Liver (tissue), 9 donors: ENCODE data around the gene ANKRD11. TPM values are rescaled to one million over a fixed set of nuclear protein-coding genes. Genes with fewer than 3 reads are reported as not detected.

Experiments used
- DNase-seq: peaks from one replicate; pipeline ENCODE4 v3.0.0-alpha.2; 2017; ENCODE audit warnings: low spot score
- H3K27ac ChIP-seq, 2 donors: one replicate each; pipeline ENCODE4 v1.7.0; 2013; ENCODE audit warnings: inconsistent platforms in 2 of 2, low read length in 2 of 2, control low read depth in 1 of 2, low read depth in 1 of 2, mild to moderate bottlenecking in 1 of 2
- H3K27me3 ChIP-seq, 4 donors: one replicate each; pipeline versions ENCODE4 v1.6.1 to v1.7.0; 2013; ENCODE audit warnings: low read length in 3 of 4, inconsistent platforms in 1 of 4, mild to moderate bottlenecking in 1 of 4, moderate library complexity in 1 of 4; ENCODE audit not compliant: control insufficient read depth in 4 of 4, insufficient read depth in 4 of 4
- H3K36me3 ChIP-seq, 4 donors: one replicate each; pipeline versions ENCODE4 v1.6.1 to v1.7.0; 2013; ENCODE audit warnings: low read length in 3 of 4, mild to moderate bottlenecking in 3 of 4, low read depth in 1 of 4, moderate library complexity in 1 of 4; ENCODE audit not compliant: control insufficient read depth in 4 of 4, insufficient read depth in 3 of 4
- H3K4me1 ChIP-seq, 4 donors: one replicate each; pipeline versions ENCODE4 v1.6.1 to v1.7.0; 2013; ENCODE audit warnings: low read length in 3 of 4, mild to moderate bottlenecking in 3 of 4, moderate library complexity in 1 of 4; ENCODE audit not compliant: control insufficient read depth in 4 of 4, insufficient read depth in 4 of 4
- H3K4me3 ChIP-seq, 3 donors: one replicate each; pipeline versions ENCODE4 v1.6.1 to v1.7.0; 2013; ENCODE audit warnings: low read length in 3 of 3, control low read depth in 1 of 3, low read depth in 1 of 3, mild to moderate bottlenecking in 1 of 3
- H3K9ac ChIP-seq, 2 donors: one replicate each; pipeline ENCODE4 v1.7.0; 2013; ENCODE audit warnings: low read length in 2 of 2, mild to moderate bottlenecking in 2 of 2, moderate library complexity in 2 of 2, control low read depth in 1 of 2, low read depth in 1 of 2
- H3K9me3 ChIP-seq, 4 donors: one replicate each; pipeline versions ENCODE4 v1.6.1 to v1.7.0; 2013; ENCODE audit warnings: low read length in 3 of 4; ENCODE audit not compliant: control insufficient read depth in 4 of 4
- EGR1 ChIP-seq, 2 donors: IDR thresholded peaks; 2 replicates each; pipeline ENCODE4 v1.6.1; 2016 to 2018; ENCODE audit warnings: antibody characterized with exemption in 2 of 2, low read depth in 2 of 2
- FOXA1 ChIP-seq: IDR thresholded peaks from 2 replicates; pipeline ENCODE4 v1.6.1; 2016; ENCODE audit warnings: antibody characterized with exemption
- FOXA2 ChIP-seq: IDR thresholded peaks from 2 replicates; pipeline ENCODE4 v1.6.1; 2016; ENCODE audit warnings: antibody characterized with exemption
- GABPA ChIP-seq, 2 donors: IDR thresholded peaks in 1 of 2; conservative IDR thresholded peaks in 1 of 2; 2 replicates each; pipeline ENCODE4 v1.6.1; 2016; ENCODE audit warnings: antibody characterized with exemption in 2 of 2, mild to moderate bottlenecking in 1 of 2, moderate library complexity in 1 of 2
- HNF4A ChIP-seq, 2 donors: conservative IDR thresholded peaks; 2 replicates each; pipeline ENCODE4 v1.6.1; 2016; ENCODE audit warnings: antibody characterized with exemption in 2 of 2, mild to moderate bottlenecking in 2 of 2
- HNF4G ChIP-seq: IDR thresholded peaks from 2 replicates; pipeline ENCODE4 v1.6.1; 2016; ENCODE audit warnings: antibody characterized with exemption
- NR2F2 ChIP-seq: IDR thresholded peaks from 2 replicates; pipeline ENCODE4 v1.6.1; 2016; ENCODE audit warnings: antibody characterized with exemption
- RAD21 ChIP-seq, 2 donors: IDR thresholded peaks; 2 replicates each; pipeline ENCODE4 v1.6.1; 2016; ENCODE audit warnings: antibody characterized with exemption in 2 of 2, mild to moderate bottlenecking in 2 of 2
- RXRA ChIP-seq, 2 donors: IDR thresholded peaks; 2 replicates each; pipeline ENCODE4 v1.6.1; 2017 to 2018; ENCODE audit warnings: antibody characterized with exemption in 2 of 2, mild to moderate bottlenecking in 1 of 2
- SP1 ChIP-seq: IDR thresholded peaks from 2 replicates; pipeline ENCODE4 v1.6.1; 2018; ENCODE audit warnings: antibody characterized with exemption, mild to moderate bottlenecking
- TAF1 ChIP-seq: conservative IDR thresholded peaks from 2 replicates; pipeline ENCODE4 v1.6.1; 2016; ENCODE audit warnings: antibody characterized with exemption, mild to moderate bottlenecking
- YY1 ChIP-seq: IDR thresholded peaks from 2 replicates; pipeline ENCODE4 v1.6.1; 2016; ENCODE audit warnings: antibody characterized with exemption, mild to moderate bottlenecking
- WGBS: extraction: QIAGEN DNeasy Blood & Tissue Kit; methylation state at CpG from one replicate; pipeline ENCODE4 v1.1.7; 2013; 5-methylcytosine and 5-hydroxymethylcytosine counted together
- polyA plus RNA-seq, 2 donors: library from polyadenylated mRNA; stranded (reverse) in 1 of 2; unstranded in 1 of 2; fragments of 200-250 nt in 1 of 2; fragments of >200 nt in 1 of 2; fragmentation: Nextera tagmentation in 1 of 2; extraction: Ambion mirVana in 1 of 2; gene quantifications; one replicate each; pipeline versions ENCODE4 v1.2.1 to v1.2.3, GENCODE V29; 2013 to 2015
- total RNA-seq, 2 donors: library from RNA; depleted of rRNA; stranded (reverse); fragments of >200 nt; gene quantifications; one replicate each; pipeline ENCODE4 v1.2.3, GENCODE V29; 2014
- TF ChIP-seq, protein P1 (sequence below): fragments of 150-350 bp; IDR thresholded peaks from 2 replicates; pipeline ENCODE4 v1.5.1; 2017; ENCODE audit warnings: improper control_type of control experiment, low read depth, low read length; ENCODE audit not compliant: missing input control
- TF ChIP-seq, protein P2 (sequence below): IDR thresholded peaks from 2 replicates; pipeline ENCODE4 v1.6.1; 2016; ENCODE audit warnings: antibody characterized with exemption
- TF ChIP-seq, protein P3 (sequence below): IDR thresholded peaks from 2 replicates; pipeline ENCODE4 v1.6.1; 2016; ENCODE audit warnings: antibody characterized with exemption
- TF ChIP-seq, protein P4 (sequence below): IDR thresholded peaks from 2 replicates; pipeline ENCODE4 v1.6.1; 2016; ENCODE audit warnings: antibody characterized with exemption, mild to moderate bottlenecking
- TF ChIP-seq, protein P5 (sequence below): IDR thresholded peaks from 2 replicates; pipeline ENCODE4 v1.6.1; 2016; ENCODE audit warnings: antibody characterized with exemption
- donor health status: healthy.
- donor health status: healthy.
- donor health status: healthy.
- donor health status: healthy.
- donor health status: healthy.

Gene ANKRD11
- total and polyA plus RNA-seq, 4 donors, result 16.3 to 55.1 (median 28.0) TPM

DNA sequence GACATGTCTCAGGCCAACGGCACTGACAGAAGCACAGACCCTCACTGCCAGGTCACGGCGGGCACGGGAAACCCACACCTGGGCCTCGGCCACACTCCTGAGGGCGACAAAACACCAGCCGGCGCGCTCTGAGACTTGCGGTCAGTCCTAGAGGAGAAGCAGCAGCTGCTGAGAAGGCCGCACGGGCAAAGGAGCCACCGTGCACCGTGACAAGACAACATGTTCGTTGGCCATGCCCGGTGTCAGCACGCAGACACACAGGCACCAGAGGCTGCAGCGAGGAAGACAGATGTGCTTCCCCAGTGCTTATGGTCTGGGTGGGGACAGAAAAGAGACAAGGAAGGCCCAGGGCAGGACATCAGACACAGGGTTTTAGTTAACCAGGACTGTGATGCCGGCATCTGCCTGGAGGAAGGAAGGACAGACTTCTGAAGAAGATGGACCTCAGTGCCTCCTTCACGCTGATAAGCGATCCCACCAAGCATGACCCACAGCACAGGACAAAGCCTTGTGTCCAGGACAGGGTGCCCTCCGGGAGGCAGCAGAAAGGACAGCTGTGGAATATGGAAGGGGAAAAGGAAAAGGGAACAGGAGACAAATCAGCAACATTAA is 84.0 kb downstream of the ANKRD11 start:
- no peak overlapping the region for H3K27ac ChIP-seq
- H3K4me1 ChIP-seq, result peaks cover 14 to 45% (median 39%) of the 10 kb centered on the region in 4 donors
- no peak overlapping the region for H3K4me3 ChIP-seq
- no peak overlapping the region for H3K9ac ChIP-seq
- H3K27me3 ChIP-seq, result no peaks in the 10 kb centered on the region
- H3K9me3 ChIP-seq, result no peaks in the 10 kb centered on the region
- 88% methylated on average over 22 of the region's 22 CpGs for WGBS
- TF ChIP-seq RAD21 (IDR thresholded peaks at IDR 0.05) (no peak), HNF4A (conservative IDR thresholded peaks at IDR 0.05) (no peak), SP1 (no peak), FOXA2 (no peak), FOXA1 (no peak), EGR1 (IDR thresholded peaks at IDR 0.05; ENCODE audit: low read depth in 2 of 2) (no peak), GABPA (IDR thresholded peaks at IDR 0.05 in 1 of 2, conservative IDR thresholded peaks at IDR 0.05 in 1 of 2) (no peak), HNF4G (no peak), RXRA (IDR thresholded peaks at IDR 0.05) (no peak), NR2F2 (no peak), YY1 (no peak)
- TF ChIP-seq, protein P1, sequence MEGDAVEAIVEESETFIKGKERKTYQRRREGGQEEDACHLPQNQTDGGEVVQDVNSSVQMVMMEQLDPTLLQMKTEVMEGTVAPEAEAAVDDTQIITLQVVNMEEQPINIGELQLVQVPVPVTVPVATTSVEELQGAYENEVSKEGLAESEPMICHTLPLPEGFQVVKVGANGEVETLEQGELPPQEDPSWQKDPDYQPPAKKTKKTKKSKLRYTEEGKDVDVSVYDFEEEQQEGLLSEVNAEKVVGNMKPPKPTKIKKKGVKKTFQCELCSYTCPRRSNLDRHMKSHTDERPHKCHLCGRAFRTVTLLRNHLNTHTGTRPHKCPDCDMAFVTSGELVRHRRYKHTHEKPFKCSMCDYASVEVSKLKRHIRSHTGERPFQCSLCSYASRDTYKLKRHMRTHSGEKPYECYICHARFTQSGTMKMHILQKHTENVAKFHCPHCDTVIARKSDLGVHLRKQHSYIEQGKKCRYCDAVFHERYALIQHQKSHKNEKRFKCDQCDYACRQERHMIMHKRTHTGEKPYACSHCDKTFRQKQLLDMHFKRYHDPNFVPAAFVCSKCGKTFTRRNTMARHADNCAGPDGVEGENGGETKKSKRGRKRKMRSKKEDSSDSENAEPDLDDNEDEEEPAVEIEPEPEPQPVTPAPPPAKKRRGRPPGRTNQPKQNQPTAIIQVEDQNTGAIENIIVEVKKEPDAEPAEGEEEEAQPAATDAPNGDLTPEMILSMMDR, result no peak
- TF ChIP-seq, protein P2, sequence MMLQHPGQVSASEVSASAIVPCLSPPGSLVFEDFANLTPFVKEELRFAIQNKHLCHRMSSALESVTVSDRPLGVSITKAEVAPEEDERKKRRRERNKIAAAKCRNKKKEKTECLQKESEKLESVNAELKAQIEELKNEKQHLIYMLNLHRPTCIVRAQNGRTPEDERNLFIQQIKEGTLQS, result no peak
- TF ChIP-seq, protein P3, sequence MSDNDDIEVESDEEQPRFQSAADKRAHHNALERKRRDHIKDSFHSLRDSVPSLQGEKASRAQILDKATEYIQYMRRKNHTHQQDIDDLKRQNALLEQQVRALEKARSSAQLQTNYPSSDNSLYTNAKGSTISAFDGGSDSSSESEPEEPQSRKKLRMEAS, result no peak
- TF ChIP-seq, protein P4, sequence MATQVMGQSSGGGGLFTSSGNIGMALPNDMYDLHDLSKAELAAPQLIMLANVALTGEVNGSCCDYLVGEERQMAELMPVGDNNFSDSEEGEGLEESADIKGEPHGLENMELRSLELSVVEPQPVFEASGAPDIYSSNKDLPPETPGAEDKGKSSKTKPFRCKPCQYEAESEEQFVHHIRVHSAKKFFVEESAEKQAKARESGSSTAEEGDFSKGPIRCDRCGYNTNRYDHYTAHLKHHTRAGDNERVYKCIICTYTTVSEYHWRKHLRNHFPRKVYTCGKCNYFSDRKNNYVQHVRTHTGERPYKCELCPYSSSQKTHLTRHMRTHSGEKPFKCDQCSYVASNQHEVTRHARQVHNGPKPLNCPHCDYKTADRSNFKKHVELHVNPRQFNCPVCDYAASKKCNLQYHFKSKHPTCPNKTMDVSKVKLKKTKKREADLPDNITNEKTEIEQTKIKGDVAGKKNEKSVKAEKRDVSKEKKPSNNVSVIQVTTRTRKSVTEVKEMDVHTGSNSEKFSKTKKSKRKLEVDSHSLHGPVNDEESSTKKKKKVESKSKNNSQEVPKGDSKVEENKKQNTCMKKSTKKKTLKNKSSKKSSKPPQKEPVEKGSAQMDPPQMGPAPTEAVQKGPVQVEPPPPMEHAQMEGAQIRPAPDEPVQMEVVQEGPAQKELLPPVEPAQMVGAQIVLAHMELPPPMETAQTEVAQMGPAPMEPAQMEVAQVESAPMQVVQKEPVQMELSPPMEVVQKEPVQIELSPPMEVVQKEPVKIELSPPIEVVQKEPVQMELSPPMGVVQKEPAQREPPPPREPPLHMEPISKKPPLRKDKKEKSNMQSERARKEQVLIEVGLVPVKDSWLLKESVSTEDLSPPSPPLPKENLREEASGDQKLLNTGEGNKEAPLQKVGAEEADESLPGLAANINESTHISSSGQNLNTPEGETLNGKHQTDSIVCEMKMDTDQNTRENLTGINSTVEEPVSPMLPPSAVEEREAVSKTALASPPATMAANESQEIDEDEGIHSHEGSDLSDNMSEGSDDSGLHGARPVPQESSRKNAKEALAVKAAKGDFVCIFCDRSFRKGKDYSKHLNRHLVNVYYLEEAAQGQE, result no peak
- peaks cover 0 to 2% (median 0%) of the 10 kb centered on the region in 4 donors for H3K36me3 ChIP-seq
- no peak for DNase-seq

DNA sequence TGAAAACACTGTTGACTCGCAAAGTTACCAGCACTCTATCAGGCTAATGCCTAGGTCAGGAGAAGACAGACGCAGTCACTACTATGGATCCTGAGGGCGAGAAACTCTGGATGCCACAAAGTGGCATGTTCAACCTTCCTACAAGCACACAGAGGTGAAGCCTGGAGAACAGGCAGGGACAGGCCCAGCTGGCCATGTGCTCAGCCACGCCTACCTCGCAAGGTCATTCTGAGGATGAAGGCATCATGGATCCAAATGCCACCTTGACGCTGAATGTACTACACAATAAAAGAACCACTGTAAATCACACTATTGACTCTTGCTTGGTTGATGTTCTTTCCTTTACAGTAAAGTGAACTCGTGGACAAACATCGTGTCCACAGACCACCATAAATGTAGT is 85.8 kb downstream of the ANKRD11 start:
- no peak for DNase-seq
- Histone ChIP-seq H3K27me3 (no peaks in the 10 kb centered on the region), H3K4me1 (peaks cover 8 to 30% (median 24%) of the 10 kb centered on the region in 4 donors), H3K4me3 (no peak overlapping the region), H3K9ac (no peak overlapping the region), H3K27ac (no peak overlapping the region), H3K9me3 (no peaks in the 10 kb centered on the region), H3K36me3 (peaks cover 0 to 2% (median 0%) of the 10 kb centered on the region in 4 donors)
- WGBS, result 92% methylated on average over 8 of the region's 8 CpGs
- TF ChIP-seq GABPA (IDR thresholded peaks at IDR 0.05 in 1 of 2, conservative IDR thresholded peaks at IDR 0.05 in 1 of 2) (no peak), TAF1 (no peak), NR2F2 (no peak), HNF4A (conservative IDR thresholded peaks at IDR 0.05) (no peak), FOXA1 (no peak), YY1 (no peak), RAD21 (IDR thresholded peaks at IDR 0.05) (no peak)
- TF ChIP-seq, protein P5, sequence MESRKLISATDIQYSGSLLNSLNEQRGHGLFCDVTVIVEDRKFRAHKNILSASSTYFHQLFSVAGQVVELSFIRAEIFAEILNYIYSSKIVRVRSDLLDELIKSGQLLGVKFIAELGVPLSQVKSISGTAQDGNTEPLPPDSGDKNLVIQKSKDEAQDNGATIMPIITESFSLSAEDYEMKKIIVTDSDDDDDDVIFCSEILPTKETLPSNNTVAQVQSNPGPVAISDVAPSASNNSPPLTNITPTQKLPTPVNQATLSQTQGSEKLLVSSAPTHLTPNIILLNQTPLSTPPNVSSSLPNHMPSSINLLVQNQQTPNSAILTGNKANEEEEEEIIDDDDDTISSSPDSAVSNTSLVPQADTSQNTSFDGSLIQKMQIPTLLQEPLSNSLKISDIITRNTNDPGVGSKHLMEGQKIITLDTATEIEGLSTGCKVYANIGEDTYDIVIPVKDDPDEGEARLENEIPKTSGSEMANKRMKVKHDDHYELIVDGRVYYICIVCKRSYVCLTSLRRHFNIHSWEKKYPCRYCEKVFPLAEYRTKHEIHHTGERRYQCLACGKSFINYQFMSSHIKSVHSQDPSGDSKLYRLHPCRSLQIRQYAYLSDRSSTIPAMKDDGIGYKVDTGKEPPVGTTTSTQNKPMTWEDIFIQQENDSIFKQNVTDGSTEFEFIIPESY, result no peak
- TF ChIP-seq, protein P1, result no peak
- TF ChIP-seq, protein P3, result no peak
